ENCODE results near the gene ADAMTS12. TPM values are rescaled to one million over a fixed set of nuclear protein-coding genes. Genes with fewer than 3 reads are reported as not detected.

Gene ADAMTS12
- total RNA-seq, 1 experiment from 2014 or later = 6.2 TPM

- H3K36me3 Mint-ChIP-seq (ENCODE audit: insufficient read depth in 1 of 3, low read depth in 3 of 3) = no peaks in the 10 kb centered on the region
- Histone ChIP-seq H2BK12ac (ENCODE audit: insufficient read length, low read depth, low read length) (no peak overlapping the region), H3T11ph (ENCODE audit: low read length) (no peak overlapping the region), H4K91ac (ENCODE audit: insufficient read length, low read depth, low read length) (no peak overlapping the region), H2BK5ac (ENCODE audit: insufficient read length, low read length) (no peak overlapping the region), H2BK120ac (ENCODE audit: low read depth, low read length, poor library complexity, severe bottlenecking) (no peak overlapping the region), H4K20me1 (ENCODE audit: control insufficient read depth, insufficient read depth, insufficient read length) (no peaks in the 10 kb centered on the region), H3K18ac (ENCODE audit: insufficient read length, low read depth, low read length) (no peak overlapping the region), H3K14ac (ENCODE audit: insufficient read depth, low read length) (no peak overlapping the region), H3K23ac (ENCODE audit: insufficient read length, low read depth, low read length) (no peak overlapping the region), H3K9me3 (ENCODE audit: control insufficient read depth, low read depth, low read length) (no peaks in the 10 kb centered on the region), H3K4me1 (ENCODE audit: insufficient read depth, low read length) (no peaks in the 10 kb centered on the region), H3K4ac (ENCODE audit: low read depth, low read length) (no peak overlapping the region), H3K79me2 (ENCODE audit: insufficient read depth, low read length) (no peaks in the 10 kb centered on the region), H2AFZ (ENCODE audit: low read length) (no peak overlapping the region), H2AK5ac (ENCODE audit: insufficient read length, low read length) (no peak overlapping the region), H3K56ac (ENCODE audit: insufficient read length, low read depth, low read length) (no peak overlapping the region), H3K79me1 (ENCODE audit: insufficient read depth, low read depth, low read length, poor library complexity, severe bottlenecking) (no peaks in the 10 kb centered on the region), H2BK15ac (ENCODE audit: low read depth, low read length) (no peak overlapping the region), H4K8ac (replicated peaks; ENCODE audit: insufficient read length, low read depth, low read length) (no peak overlapping the region), H3K27me3 (ENCODE audit: insufficient read depth, low read length) (no peaks in the 10 kb centered on the region), H3K27ac (ENCODE audit: insufficient read length, low read depth, low read length) (no peak overlapping the region), H4K5ac (ENCODE audit: insufficient read length, low read depth, low read length) (no peak overlapping the region), H3K9ac (ENCODE audit: extremely low read depth, insufficient read length, low read length) (no peak overlapping the region), H3K23me2 (ENCODE audit: insufficient read length, low read depth, low read length, poor library complexity, severe bottlenecking) (no peaks in the 10 kb centered on the region), H2BK20ac (ENCODE audit: low read depth, low read length, poor library complexity, severe bottlenecking) (no peak overlapping the region), H3K4me2 (ENCODE audit: insufficient read depth, insufficient read length, low read length) (no peak overlapping the region)
- no peaks in the 10 kb centered on the region for H3K9me3 Mint-ChIP-seq
- no peak overlapping the region for H3K4me3 Mint-ChIP-seq
- TF ChIP-seq, protein P1, sequence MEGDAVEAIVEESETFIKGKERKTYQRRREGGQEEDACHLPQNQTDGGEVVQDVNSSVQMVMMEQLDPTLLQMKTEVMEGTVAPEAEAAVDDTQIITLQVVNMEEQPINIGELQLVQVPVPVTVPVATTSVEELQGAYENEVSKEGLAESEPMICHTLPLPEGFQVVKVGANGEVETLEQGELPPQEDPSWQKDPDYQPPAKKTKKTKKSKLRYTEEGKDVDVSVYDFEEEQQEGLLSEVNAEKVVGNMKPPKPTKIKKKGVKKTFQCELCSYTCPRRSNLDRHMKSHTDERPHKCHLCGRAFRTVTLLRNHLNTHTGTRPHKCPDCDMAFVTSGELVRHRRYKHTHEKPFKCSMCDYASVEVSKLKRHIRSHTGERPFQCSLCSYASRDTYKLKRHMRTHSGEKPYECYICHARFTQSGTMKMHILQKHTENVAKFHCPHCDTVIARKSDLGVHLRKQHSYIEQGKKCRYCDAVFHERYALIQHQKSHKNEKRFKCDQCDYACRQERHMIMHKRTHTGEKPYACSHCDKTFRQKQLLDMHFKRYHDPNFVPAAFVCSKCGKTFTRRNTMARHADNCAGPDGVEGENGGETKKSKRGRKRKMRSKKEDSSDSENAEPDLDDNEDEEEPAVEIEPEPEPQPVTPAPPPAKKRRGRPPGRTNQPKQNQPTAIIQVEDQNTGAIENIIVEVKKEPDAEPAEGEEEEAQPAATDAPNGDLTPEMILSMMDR (conservative IDR thresholded peaks at IDR 0.05) = no peak
- peak overlapping the region in 1 of 3 experiments; percentile 41; a peak in 1 of 7 replicates for H3K27ac Mint-ChIP-seq
- no CpG with 5 or more reads among the region's 6 CpGs for WGBS (ENCODE audit: extremely low coverage, insufficient read length, low lambda C conversion rate)
- DNase-seq = no peak
- no peaks in the 10 kb centered on the region for H3K27me3 Mint-ChIP-seq (ENCODE audit: low read depth)
- no peaks in the 10 kb centered on the region for H3K4me1 Mint-ChIP-seq
Measured at GRCh38 chr5:33721491-33722200, 170.1 kb downstream of the ADAMTS12 start.

All from H9 (cell line).